Neural crest cell (in vitro differentiated cells): ENCODE data around the gene SCAPER. TPM values are rescaled to one million over a fixed set of nuclear protein-coding genes. Genes with fewer than 3 reads are reported as not detected.

ENCODE experiments used
- DNase-seq: peaks from one replicate; pipeline ENCODE4 v3.0.0; 2021; ENCODE audit warnings: low read depth, mixed read lengths, low spot score
- H3K27ac Mint-ChIP-seq: one replicate; pipeline ENCODE4 v1.8.0; 2021; ENCODE audit warnings: mild to moderate bottlenecking, mixed read lengths; ENCODE audit not compliant: unreplicated experiment
- H3K27me3 Mint-ChIP-seq: 2 replicates; pipeline ENCODE4 v1.8.0; 2021; ENCODE audit warnings: low read depth, mild to moderate bottlenecking, mixed read lengths
- H3K36me3 Mint-ChIP-seq: 2 replicates; pipeline ENCODE4 v1.8.0; 2021; ENCODE audit warnings: low read depth, mild to moderate bottlenecking, mixed read lengths
- H3K4me1 Mint-ChIP-seq: 2 replicates; pipeline ENCODE4 v1.8.0; 2021; ENCODE audit warnings: mixed read lengths
- H3K4me3 Mint-ChIP-seq: one replicate; pipeline ENCODE4 v1.8.0; 2021; ENCODE audit warnings: mild to moderate bottlenecking, mixed read lengths
- H3K9me3 Mint-ChIP-seq: 2 replicates; pipeline ENCODE4 v1.8.0; 2021; ENCODE audit warnings: mixed read lengths
- long read RNA-seq: library from polyadenylated mRNA; unstranded; transcript quantifications from one replicate; pipeline ENCODE4 v2.0.0, GENCODE V29; 2020
- total RNA-seq: library from RNA; stranded (reverse); gene quantifications from 2 replicates; pipeline ENCODE4 v1.2.1, GENCODE V29; 2021
- TF ChIP-seq, protein P1 (sequence below): fragments of 200-600 bp; sonication (generic); conservative IDR thresholded peaks from 2 replicates; pipeline ENCODE4 v1.5.0; 2021; ENCODE audit warnings: antibody characterized with exemption, mild to moderate bottlenecking

Gene SCAPER
- 15.3 and 18.4 TPM in 2 replicates for total RNA-seq
- long read RNA-seq, partial matches to known transcripts, result 50 of 67 reads
- long read RNA-seq, other reads (novel, unspliced or antisense), result 17 of 67 reads

DNA sequence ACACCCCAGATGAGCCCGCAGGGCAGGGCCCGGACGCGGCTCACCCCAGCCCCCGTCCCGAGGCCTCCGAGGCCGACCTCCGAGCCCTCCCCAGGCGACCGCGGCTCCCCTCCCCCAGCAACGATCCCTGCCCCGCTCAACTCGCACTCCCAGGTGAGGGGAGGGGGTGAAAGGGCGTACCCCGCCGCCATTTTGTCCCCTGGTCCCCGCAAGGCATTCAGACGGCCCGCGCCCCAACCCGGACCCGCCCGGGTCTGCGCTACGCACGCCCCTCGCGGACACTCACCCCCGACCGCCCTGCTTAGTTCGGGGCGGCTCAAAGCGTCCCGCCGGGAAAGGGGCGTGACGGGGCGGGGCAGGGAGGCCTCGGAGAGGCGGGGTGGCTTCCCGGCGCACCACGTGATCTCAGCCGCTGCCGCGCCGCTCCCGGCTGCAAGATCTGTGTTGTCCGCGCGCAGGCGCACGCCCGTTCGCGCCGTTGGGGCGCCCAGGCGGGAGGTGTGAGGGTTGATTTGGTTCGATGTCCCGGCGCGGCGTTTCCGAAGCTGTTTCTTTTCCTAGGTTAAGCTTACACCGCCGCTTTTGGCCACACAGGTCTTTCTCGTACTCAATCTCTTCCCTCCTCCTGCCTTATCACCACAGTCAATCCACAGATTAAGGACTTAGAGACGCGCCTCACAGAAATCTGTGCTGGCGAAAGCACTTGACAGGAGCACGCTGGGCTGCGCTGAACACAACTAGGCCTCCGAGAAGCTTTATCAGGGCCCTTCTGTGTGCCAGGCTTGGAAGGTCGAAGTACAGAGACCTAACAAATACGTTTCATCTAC, at the start of gene SCAPER:
TSS of gene SCAPER (minus strand) at position 328 of the 827 bp plus-strand sequence. CDS start 21,523 bp downstream, outside the sequence.
- H3K9me3 Mint-ChIP-seq, result no peaks in the 10 kb centered on the region
- no peaks in the 10 kb centered on the region for H3K36me3 Mint-ChIP-seq
- peaks cover 3% of the 10 kb centered on the region for H3K27me3 Mint-ChIP-seq
- peak within 1 kb of the TSS; percentile 92 for H3K27ac Mint-ChIP-seq
- TF ChIP-seq, protein P1, sequence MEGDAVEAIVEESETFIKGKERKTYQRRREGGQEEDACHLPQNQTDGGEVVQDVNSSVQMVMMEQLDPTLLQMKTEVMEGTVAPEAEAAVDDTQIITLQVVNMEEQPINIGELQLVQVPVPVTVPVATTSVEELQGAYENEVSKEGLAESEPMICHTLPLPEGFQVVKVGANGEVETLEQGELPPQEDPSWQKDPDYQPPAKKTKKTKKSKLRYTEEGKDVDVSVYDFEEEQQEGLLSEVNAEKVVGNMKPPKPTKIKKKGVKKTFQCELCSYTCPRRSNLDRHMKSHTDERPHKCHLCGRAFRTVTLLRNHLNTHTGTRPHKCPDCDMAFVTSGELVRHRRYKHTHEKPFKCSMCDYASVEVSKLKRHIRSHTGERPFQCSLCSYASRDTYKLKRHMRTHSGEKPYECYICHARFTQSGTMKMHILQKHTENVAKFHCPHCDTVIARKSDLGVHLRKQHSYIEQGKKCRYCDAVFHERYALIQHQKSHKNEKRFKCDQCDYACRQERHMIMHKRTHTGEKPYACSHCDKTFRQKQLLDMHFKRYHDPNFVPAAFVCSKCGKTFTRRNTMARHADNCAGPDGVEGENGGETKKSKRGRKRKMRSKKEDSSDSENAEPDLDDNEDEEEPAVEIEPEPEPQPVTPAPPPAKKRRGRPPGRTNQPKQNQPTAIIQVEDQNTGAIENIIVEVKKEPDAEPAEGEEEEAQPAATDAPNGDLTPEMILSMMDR, result no peak
- peak within 1 kb of the TSS; percentile 92 for H3K4me3 Mint-ChIP-seq
- peak; percentile 84 for DNase-seq
- peaks cover 28% of the 10 kb centered on the region for H3K4me1 Mint-ChIP-seq

GRCh38 chr15:76954744-76955143, 49.6 kb upstream of the SCAPER start:
- H3K9me3 Mint-ChIP-seq, result no peaks in the 10 kb centered on the region
- H3K27ac Mint-ChIP-seq, result peak overlapping the region; percentile 65
- no peak for DNase-seq
- no peaks in the 10 kb centered on the region for H3K27me3 Mint-ChIP-seq
- H3K4me1 Mint-ChIP-seq, result peaks cover 18% of the 10 kb centered on the region
- H3K4me3 Mint-ChIP-seq, result no peak overlapping the region
- TF ChIP-seq, protein P1, result no peak
- no peaks in the 10 kb centered on the region for H3K36me3 Mint-ChIP-seq

DNA sequence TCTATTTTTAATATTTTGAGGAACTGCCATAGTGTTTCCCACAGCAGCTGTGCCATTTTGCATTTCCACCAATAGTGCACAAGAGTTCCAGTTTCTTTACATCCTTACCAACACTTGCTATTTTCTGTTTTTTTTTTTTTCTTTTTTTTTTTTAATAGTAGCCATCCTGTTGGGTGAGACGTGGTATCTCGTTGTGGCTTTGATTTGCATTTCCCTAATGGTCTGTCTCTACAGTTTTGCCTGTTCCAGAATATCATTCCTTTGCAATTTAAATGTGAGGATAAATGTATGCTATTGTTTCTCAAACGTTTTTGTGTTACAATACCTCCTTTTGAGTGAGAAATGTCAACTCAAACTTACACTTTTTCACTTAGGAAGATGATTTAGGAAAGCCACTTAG, 48.8 kb upstream of the SCAPER start:
- Mint-ChIP-seq H3K27ac (no peak overlapping the region), H3K27me3 (no peaks in the 10 kb centered on the region), H3K36me3 (no peaks in the 10 kb centered on the region), H3K9me3 (no peaks in the 10 kb centered on the region), H3K4me3 (no peak overlapping the region), H3K4me1 (peaks cover 18% of the 10 kb centered on the region)
- TF ChIP-seq, protein P1, result no peak
- no peak for DNase-seq

GRCh38 chr15:76951220-76951619, 46.1 kb upstream of the SCAPER start:
- H3K4me3 Mint-ChIP-seq, result no peak overlapping the region
- peak overlapping the region; percentile 59 for H3K27ac Mint-ChIP-seq
- H3K9me3 Mint-ChIP-seq, result no peaks in the 10 kb centered on the region
- peaks cover 18% of the 10 kb centered on the region for H3K4me1 Mint-ChIP-seq
- H3K27me3 Mint-ChIP-seq, result no peaks in the 10 kb centered on the region
- no peak for DNase-seq
- TF ChIP-seq, protein P1, result no peak
- peaks cover 11% of the 10 kb centered on the region for H3K36me3 Mint-ChIP-seq

GRCh38 chr15:76947454-76947853, 42.3 kb upstream of the SCAPER start:
- Mint-ChIP-seq H3K4me3 (no peak overlapping the region), H3K9me3 (no peaks in the 10 kb centered on the region), H3K27ac (no peak overlapping the region), H3K27me3 (no peaks in the 10 kb centered on the region), H3K36me3 (peaks cover 21% of the 10 kb centered on the region), H3K4me1 (peaks cover 12% of the 10 kb centered on the region)
- TF ChIP-seq, protein P1, result no peak
- DNase-seq, result no peak
